Measurements from ENCODE around the gene SPRR1A. TPM values are rescaled to one million over a fixed set of nuclear protein-coding genes. Genes with fewer than 3 reads are reported as not detected.
"Not testable (repeated sequence)": the region's sequence is repeated elsewhere in the genome, so short reads cannot be mapped to it uniquely, and the experiment has no call there.

The SPRR1A gene
- total and polyA plus RNA-seq, 9 donors = not detected

DNA sequence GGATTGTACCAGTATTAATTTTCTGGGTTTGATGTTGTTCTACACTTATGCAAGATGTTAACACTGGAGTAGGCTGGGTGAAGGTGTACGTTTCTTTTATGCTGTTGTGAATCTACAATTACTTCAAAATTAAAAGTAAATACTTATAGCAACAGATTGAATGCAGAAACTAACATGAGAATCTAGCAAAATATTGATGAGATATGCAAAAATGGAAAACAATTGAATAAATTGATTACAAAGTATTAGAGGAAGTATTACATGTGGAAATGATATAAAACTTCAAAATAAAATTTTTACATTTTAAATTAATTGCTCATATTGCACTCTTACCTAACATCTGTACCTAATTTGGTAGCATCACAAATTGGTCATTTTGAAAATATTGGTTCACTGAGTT lies 12.0 kb downstream of the SPRR1A start:
- WGBS (ENCODE audit: insufficient coverage) = no CpG with 5 or more reads among the region's 1 CpG
- peaks cover 3% of the 10 kb centered on the region for H3K9me3 ChIP-seq (replicated peaks; ENCODE audit: control insufficient read depth, low read depth, low read length)

DNA sequence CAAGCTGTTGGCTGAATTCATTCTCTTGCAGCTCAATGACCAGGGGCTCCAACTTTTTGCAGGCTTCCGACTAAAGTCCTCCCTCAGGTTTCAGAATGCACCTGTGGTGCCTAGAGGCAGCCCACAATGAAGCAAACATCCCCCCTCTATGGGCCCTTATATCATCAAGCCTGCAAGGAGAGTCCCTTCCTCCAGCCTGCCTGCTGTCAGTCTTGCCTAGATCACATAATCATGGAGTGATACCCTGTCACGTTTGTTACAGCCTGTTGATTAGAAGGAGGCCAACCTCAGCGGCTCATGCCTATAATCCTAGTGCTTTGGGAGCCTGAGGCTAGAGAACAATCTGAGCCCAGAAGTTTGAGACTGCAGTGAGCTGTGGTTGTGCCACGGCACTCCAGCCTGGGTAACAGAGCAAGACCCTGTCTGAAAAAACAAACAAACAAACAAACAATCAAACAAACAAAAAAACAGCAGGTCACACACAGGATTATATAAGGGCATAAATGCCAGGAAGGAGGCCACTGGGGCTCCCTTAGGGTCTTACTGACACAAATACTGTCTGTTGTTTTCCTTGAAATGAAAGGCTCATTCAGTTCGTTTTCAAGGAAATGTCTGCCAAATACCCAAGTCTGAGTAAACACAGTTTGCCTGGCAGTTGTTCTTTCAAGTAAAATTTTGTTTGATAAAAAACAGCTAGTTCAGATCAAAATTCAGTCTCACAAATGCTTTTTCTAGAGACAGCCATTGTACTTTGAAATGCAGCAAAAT lies 12.9 kb downstream of the SPRR1A start:
- no peaks in the 10 kb centered on the region for H3K36me3 ChIP-seq (ENCODE audit: control insufficient read depth, insufficient read depth, low read length)
- 18% methylated on average over 3 of the region's 5 CpGs for WGBS (ENCODE audit: insufficient coverage)
- H3K27me3 ChIP-seq (ENCODE audit: control insufficient read depth, insufficient read depth, low read length) = no peaks in the 10 kb centered on the region
- no peak overlapping the region for H3K27ac ChIP-seq (ENCODE audit: low read length)
- no peak overlapping the region for H3K4me3 ChIP-seq (ENCODE audit: low read length)
- H3K9me3 ChIP-seq (replicated peaks; ENCODE audit: control insufficient read depth, low read depth, low read length) = peaks cover 3% of the 10 kb centered on the region
- H3K4me1 ChIP-seq (ENCODE audit: control insufficient read depth, insufficient read depth, low read length) = no peaks in the 10 kb centered on the region
- no peak for DNase-seq

More for the DNA sequence above, 12.0 kb downstream of the SPRR1A start:
- H3K4me1 ChIP-seq (ENCODE audit: control insufficient read depth, insufficient read depth, low read length) = no peaks in the 10 kb centered on the region
- DNase-seq = no peak
- no peaks in the 10 kb centered on the region for H3K36me3 ChIP-seq (ENCODE audit: control insufficient read depth, insufficient read depth, low read length)
- H3K27ac ChIP-seq (ENCODE audit: low read length) = no peak overlapping the region
- H3K4me3 ChIP-seq (ENCODE audit: low read length) = no peak overlapping the region
- no peaks in the 10 kb centered on the region for H3K27me3 ChIP-seq (ENCODE audit: control insufficient read depth, insufficient read depth, low read length)

GRCh38 chr1:152997901-152998300 lies 14.0 kb downstream of the SPRR1A start:
- Histone ChIP-seq H3K36me3 (ENCODE audit: control insufficient read depth, insufficient read depth, low read length) (no peaks in the 10 kb centered on the region), H3K4me3 (ENCODE audit: low read length) (no peak overlapping the region), H3K27me3 (ENCODE audit: control insufficient read depth, insufficient read depth, low read length) (no peaks in the 10 kb centered on the region), H3K9me3 (replicated peaks; ENCODE audit: control insufficient read depth, low read depth, low read length) (peaks cover 3% of the 10 kb centered on the region), H3K4me1 (ENCODE audit: control insufficient read depth, insufficient read depth, low read length) (no peaks in the 10 kb centered on the region), H3K27ac (ENCODE audit: low read length) (no peak overlapping the region)
- 20% methylated on average over 2 of the region's 7 CpGs for WGBS (ENCODE audit: insufficient coverage)
- DNase-seq = no peak

DNA sequence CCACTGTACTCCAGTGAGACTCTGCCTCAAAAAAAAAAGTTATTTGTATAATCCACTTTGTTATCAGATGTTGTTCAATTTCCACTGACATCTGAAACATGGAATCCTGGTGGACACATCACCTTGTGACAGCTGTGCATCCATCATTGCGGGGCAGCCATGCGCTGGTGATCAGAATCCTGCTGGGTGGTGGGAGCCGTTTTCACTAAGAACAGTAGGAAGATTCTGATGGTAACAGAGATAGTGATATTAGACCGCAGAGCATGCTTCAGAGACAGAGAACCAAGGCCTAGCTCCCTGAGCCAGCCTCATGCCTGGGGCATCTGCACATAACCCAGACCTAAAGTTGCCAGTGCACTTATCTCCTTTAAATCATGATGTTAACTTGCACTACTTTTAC lies 14.6 kb downstream of the SPRR1A start:
- no peak for DNase-seq
- H3K4me3 ChIP-seq (ENCODE audit: low read length) = no peak overlapping the region
- H3K27me3 ChIP-seq (ENCODE audit: control insufficient read depth, insufficient read depth, low read length) = no peaks in the 10 kb centered on the region
- peaks cover 3% of the 10 kb centered on the region for H3K9me3 ChIP-seq (replicated peaks; ENCODE audit: control insufficient read depth, low read depth, low read length)
- 100% methylated on average over 1 of the region's 4 CpGs for WGBS (ENCODE audit: insufficient coverage)
- no peaks in the 10 kb centered on the region for H3K36me3 ChIP-seq (ENCODE audit: control insufficient read depth, insufficient read depth, low read length)
- H3K27ac ChIP-seq (ENCODE audit: low read length) = no peak overlapping the region
- H3K4me1 ChIP-seq (ENCODE audit: control insufficient read depth, insufficient read depth, low read length) = no peaks in the 10 kb centered on the region

GRCh38 chr1:152999818-153000217 lies 15.9 kb downstream of the SPRR1A start:
- 86% methylated on average over 4 of the region's 6 CpGs for WGBS (ENCODE audit: insufficient coverage)
- Histone ChIP-seq H3K27me3 (ENCODE audit: control insufficient read depth, insufficient read depth, low read length) (no peaks in the 10 kb centered on the region), H3K4me3 (ENCODE audit: low read length) (no peak overlapping the region), H3K4me1 (ENCODE audit: control insufficient read depth, insufficient read depth, low read length) (no peaks in the 10 kb centered on the region), H3K36me3 (ENCODE audit: control insufficient read depth, insufficient read depth, low read length) (no peaks in the 10 kb centered on the region), H3K9me3 (replicated peaks; ENCODE audit: control insufficient read depth, low read depth, low read length) (peaks cover 3% of the 10 kb centered on the region), H3K27ac (ENCODE audit: low read length) (no peak overlapping the region)
- DNase-seq = no peak

- Histone ChIP-seq H3K27ac (ENCODE audit: low read length) (no peak overlapping the region), H3K9me3 (replicated peaks; ENCODE audit: control insufficient read depth, low read depth, low read length) (peaks cover under 1% of the 10 kb centered on the region), H3K36me3 (ENCODE audit: control insufficient read depth, insufficient read depth, low read length) (no peaks in the 10 kb centered on the region), H3K4me3 (ENCODE audit: low read length) (no peak overlapping the region), H3K4me1 (ENCODE audit: control insufficient read depth, insufficient read depth, low read length) (no peaks in the 10 kb centered on the region), H3K27me3 (ENCODE audit: control insufficient read depth, insufficient read depth, low read length) (no peaks in the 10 kb centered on the region)
- DNase-seq = no peak
- WGBS (ENCODE audit: insufficient coverage) = no CpG with 5 or more reads among the region's 1 CpG
These were observed 16.4 kb downstream of the SPRR1A start for GRCh38 chr1:153000294-153000693.

- Histone ChIP-seq H3K4me3 (ENCODE audit: low read length) (no peak within 1 kb of the TSS), H3K9me3 (replicated peaks; ENCODE audit: control insufficient read depth, low read depth, low read length) (no peaks in the 10 kb centered on the region), H3K4me1 (ENCODE audit: control insufficient read depth, insufficient read depth, low read length) (no peaks in the 10 kb centered on the region), H3K27ac (ENCODE audit: low read length) (no peak within 1 kb of the TSS), H3K27me3 (ENCODE audit: control insufficient read depth, insufficient read depth, low read length) (no peaks in the 10 kb centered on the region), H3K36me3 (ENCODE audit: control insufficient read depth, insufficient read depth, low read length) (no peaks in the 10 kb centered on the region)
- DNase-seq = no peak
- no CpG with 5 or more reads among the region's 2 CpGs for WGBS (ENCODE audit: insufficient coverage)
These were observed 17.5 kb downstream of the SPRR1A start, which contains the start of gene SPRR3 for GRCh38 chr1:153001382-153001781. SPRR3 (plus strand) TSS chr1:153001749; CDS start chr1:153003021, 1,272 bp downstream.

- 75% methylated on average over 4 of the region's 8 CpGs for WGBS (ENCODE audit: insufficient coverage)
- not testable (repeated sequence) for H3K4me3 ChIP-seq (ENCODE audit: low read length)
These were observed 27.4 kb downstream of the SPRR1A start for GRCh38 chr1:153011235-153011758.

GRCh38 chr1:153021829-153022228 lies 37.9 kb downstream of the SPRR1A start:
- WGBS (ENCODE audit: insufficient coverage) = no CpG with 5 or more reads among the region's 2 CpGs
- H3K36me3 ChIP-seq (ENCODE audit: control insufficient read depth, insufficient read depth, low read length); H3K4me1 ChIP-seq (ENCODE audit: control insufficient read depth, insufficient read depth, low read length); H3K4me3 ChIP-seq (ENCODE audit: low read length); H3K9me3 ChIP-seq (replicated peaks; ENCODE audit: control insufficient read depth, low read depth, low read length); H3K27ac ChIP-seq (ENCODE audit: low read length); DNase-seq; H3K27me3 ChIP-seq (ENCODE audit: control insufficient read depth, insufficient read depth, low read length): not testable (repeated sequence)

More at GRCh38 chr1:153011235-153011758, 27.4 kb downstream of the SPRR1A start:
- H3K4me1 ChIP-seq (ENCODE audit: control insufficient read depth, insufficient read depth, low read length); H3K27me3 ChIP-seq (ENCODE audit: control insufficient read depth, insufficient read depth, low read length); H3K9me3 ChIP-seq (replicated peaks; ENCODE audit: control insufficient read depth, low read depth, low read length); H3K36me3 ChIP-seq (ENCODE audit: control insufficient read depth, insufficient read depth, low read length); DNase-seq; H3K27ac ChIP-seq (ENCODE audit: low read length): not testable (repeated sequence)

GRCh38 chr1:153022340-153022739 lies 38.5 kb downstream of the SPRR1A start:
- WGBS (ENCODE audit: insufficient coverage) = no CpG with 5 or more reads among the region's 9 CpGs

More at GRCh38 chr1:153022340-153022739, 38.5 kb downstream of the SPRR1A start:
- H3K36me3 ChIP-seq (ENCODE audit: control insufficient read depth, insufficient read depth, low read length); H3K9me3 ChIP-seq (replicated peaks; ENCODE audit: control insufficient read depth, low read depth, low read length); H3K27ac ChIP-seq (ENCODE audit: low read length); DNase-seq; H3K4me3 ChIP-seq (ENCODE audit: low read length); H3K4me1 ChIP-seq (ENCODE audit: control insufficient read depth, insufficient read depth, low read length); H3K27me3 ChIP-seq (ENCODE audit: control insufficient read depth, insufficient read depth, low read length): not testable (repeated sequence)

Data from muscle of leg (tissue), 11 donors.